GM10248 (cell line): Measurements from ENCODE around the gene CUZD1.

ENCODE experiments used
- CTCF ChIA-PET: fragments of 300-600 bp; sonication (Branson Sonifier 250); formaldehyde crosslinking; extraction: SDS; loops from one replicate; lab custom pipeline; 2021; ENCODE audit warnings: antibody characterized with exemption; lab: Yijun Ruan, JAX
- POLR2A ChIA-PET: fragments of 350-650 bp; sonication (Branson Sonifier 250); formaldehyde crosslinking; extraction: SDS; loops from one replicate; lab custom pipeline; 2020; ENCODE audit warnings: antibody characterized with exemption; lab: Yijun Ruan, JAX
- DNase-seq: peaks from one replicate; pipeline ENCODE4 v3.0.0; 2012; ENCODE audit errors: extremely low spot score
- TF ChIP-seq, protein P1 (sequence below): IDR thresholded peaks from 2 replicates; pipeline ENCODE4 v1.5.1; 2012; ENCODE audit warnings: mild to moderate bottlenecking, low read depth; ENCODE audit errors: extremely low read depth, missing control alignments, control extremely low read depth

Gene CUZD1

DNA sequence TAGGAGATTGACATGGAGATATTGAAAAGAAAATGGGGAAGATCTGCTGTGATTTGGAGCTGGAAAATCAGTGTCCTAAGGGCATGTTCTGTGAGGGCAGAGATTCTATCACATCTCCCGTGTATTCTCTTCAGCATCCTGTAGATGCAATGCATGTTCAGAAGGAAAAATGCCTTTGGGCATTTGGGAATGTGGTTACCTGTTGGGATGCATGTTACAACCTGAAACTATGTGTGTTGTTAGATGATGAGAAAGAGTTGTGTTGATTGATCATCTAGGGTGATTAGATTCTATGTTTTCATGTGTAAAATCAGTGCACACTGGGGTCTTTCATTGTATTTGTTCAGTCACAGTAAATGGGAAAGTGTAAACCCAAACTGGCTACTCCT, 14.7 kb downstream of the CUZD1 start:
- ChIA-PET CTCF (no interaction called here), POLR2A (no interaction called here)
- DNase-seq: no peak
- TF ChIP-seq, protein P1, sequence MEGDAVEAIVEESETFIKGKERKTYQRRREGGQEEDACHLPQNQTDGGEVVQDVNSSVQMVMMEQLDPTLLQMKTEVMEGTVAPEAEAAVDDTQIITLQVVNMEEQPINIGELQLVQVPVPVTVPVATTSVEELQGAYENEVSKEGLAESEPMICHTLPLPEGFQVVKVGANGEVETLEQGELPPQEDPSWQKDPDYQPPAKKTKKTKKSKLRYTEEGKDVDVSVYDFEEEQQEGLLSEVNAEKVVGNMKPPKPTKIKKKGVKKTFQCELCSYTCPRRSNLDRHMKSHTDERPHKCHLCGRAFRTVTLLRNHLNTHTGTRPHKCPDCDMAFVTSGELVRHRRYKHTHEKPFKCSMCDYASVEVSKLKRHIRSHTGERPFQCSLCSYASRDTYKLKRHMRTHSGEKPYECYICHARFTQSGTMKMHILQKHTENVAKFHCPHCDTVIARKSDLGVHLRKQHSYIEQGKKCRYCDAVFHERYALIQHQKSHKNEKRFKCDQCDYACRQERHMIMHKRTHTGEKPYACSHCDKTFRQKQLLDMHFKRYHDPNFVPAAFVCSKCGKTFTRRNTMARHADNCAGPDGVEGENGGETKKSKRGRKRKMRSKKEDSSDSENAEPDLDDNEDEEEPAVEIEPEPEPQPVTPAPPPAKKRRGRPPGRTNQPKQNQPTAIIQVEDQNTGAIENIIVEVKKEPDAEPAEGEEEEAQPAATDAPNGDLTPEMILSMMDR: no peak

DNA sequence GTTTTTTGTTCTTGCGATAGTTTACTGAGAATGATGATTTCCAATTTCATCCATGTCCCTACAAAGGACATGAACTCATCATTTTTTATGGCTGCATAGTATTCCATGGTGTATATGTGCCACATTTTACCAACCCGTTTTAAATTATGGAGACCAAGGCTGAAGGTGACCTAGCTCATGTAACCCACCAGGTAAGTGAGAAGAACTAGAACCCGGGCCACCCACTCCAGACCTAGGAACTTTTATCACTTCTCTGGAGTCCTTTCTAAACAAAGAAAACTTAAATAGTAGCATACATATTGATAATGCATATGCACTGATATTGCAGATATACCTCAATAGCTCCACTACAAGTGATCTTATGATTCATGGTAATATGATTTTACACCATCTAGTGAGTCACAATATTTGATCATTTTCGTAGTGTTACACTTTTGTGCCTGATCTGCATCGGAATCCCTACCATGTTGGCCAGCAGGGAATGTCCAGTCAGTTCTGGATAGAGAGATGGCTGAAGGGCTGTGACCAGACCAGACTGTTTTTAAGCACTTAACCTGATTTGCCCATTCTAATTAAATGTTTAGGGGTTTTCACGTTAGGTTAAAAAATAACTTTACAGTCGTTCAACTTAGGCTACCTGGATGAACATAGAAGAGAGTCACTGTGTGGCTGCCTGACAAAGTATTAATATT, 15.2 kb downstream of the CUZD1 start:
- TF ChIP-seq, protein P1: no peak
- POLR2A ChIA-PET: no interaction called here
- CTCF ChIA-PET: no interaction called here
- no peak for DNase-seq

DNA sequence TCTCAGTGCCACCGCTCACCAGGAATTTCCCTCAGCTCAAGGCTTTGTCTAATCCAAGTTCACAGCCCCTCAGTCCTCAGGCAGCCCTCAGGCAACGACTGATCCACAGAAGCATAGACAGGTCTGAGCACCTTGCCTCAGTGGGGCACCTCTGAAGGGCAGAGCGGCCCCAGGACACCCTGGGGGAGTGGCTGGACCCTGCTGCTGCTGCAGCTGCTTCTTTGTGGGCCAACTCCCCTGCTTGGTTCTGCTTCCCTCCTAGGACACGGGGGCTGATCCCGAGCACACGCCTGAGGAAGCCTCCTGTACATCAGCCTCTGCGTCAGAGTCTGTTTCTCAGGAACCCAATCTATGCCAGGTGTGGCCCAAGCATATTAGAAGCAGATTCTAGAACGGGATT, 16.2 kb downstream of the CUZD1 start:
- ChIA-PET POLR2A (no interaction called here), CTCF (no interaction called here)
- TF ChIP-seq, protein P1: no peak
- DNase-seq: no peak

DNA sequence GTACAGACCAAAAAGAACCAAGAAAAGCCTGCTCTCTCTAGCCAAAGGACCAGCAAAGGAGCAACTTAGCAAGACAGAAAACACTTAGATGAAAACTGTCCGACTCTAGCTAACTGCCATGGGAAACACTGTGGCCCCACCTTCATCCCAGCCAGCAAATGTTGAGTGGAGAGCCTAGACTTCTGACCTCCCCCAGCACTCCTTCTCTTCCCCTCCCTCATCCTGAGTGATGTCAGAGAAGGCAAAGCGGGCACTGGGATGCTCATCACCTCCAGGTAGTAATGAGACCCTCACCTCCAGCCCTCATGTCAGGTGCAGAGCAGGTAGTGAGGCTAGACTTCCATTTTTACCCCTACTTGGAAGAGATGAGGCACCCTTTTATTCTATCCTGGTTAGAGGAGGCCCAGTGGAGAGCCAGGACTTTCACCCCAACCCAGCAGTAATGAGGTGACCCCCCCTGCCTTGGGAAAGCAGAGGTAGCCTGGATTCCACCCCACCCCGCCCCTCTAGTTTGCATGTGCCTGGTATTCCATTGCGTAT, 16.9 kb downstream of the CUZD1 start:
- ChIA-PET POLR2A (no interaction called here), CTCF (interaction anchor here (1.0 kb wide), 1 partner anchor 9 kb away, joined by 3 read pairs; no protein-coding TSS in a partner anchor)
- no peak for DNase-seq
- TF ChIP-seq, protein P1: no peak

DNA sequence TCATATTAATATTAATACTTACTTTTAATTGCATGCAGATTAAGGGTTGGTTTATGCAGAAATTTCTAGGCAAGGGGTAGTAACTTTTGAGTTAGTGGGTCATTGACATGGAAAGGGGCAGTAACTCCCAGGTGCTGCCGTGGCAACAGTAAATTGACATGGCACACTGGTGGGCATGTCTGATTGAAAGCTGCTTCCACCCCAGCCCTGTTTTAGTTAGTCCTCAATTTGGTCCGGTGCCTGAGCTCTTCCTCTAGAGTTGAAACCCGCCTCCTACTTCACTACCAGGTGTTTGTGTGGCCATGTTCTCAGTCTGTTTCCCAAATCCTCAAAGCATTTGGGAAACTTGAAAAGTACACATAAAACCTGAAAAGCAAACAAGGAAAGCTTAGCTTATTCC, 18.4 kb downstream of the CUZD1 start:
- CTCF ChIA-PET: interaction anchor here (1.6 kb wide), 1 partner anchor 9 kb away, joined by 6 read pairs; no protein-coding TSS in a partner anchor
- POLR2A ChIA-PET: no interaction called here
- TF ChIP-seq, protein P1: no peak

DNA sequence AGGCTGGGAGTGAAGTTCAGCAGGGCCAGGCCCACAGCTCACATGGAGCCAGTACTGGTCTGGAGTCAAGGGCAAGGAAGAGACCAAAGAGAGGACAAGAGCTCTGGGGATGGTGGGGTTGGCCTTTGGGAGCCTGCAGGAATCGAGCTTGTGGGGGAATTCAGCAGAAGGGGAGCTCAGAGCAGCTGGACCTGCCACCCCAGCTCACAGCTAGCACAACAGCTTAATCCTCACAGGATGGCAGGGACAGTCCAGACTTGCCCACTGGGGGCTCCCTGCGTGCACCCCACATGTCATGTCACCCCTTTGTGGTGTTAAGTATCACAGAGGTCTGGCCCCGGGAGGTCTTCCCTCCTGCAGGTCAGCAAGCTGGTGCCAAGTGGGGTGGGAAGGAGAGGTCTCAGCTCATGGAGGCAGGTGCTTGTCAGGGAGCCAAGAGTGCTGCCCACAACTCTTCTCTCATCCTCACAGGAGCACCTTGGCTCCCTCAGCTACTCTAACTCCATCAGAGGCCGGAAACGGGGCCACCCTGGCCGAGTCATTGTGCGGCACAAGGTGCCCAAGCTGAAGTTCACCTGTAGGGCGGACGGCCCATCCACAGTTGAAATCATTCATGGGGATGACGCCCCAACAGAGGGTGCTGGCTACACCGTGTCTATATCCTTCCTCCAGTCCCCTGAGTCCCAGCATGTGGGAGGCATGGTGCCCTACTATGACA, 22.5 kb downstream of the CUZD1 start:
- CTCF ChIA-PET: no interaction called here
- no peak for DNase-seq
- POLR2A ChIA-PET: no interaction called here
- TF ChIP-seq, protein P1: no peak

More for the DNA sequence above, 18.4 kb downstream of the CUZD1 start:
- no peak for DNase-seq
